ENCODE measurements around the gene APLF. TPM values are rescaled to one million over a fixed set of nuclear protein-coding genes. Genes with fewer than 3 reads are reported as not detected.

The APLF gene
- total RNA-seq, 1 donor, result 8.6 TPM

- peak; percentile 28 for DNase-seq (ENCODE audit: low read depth)
- H3K4me3 ChIP-seq (ENCODE audit: low read depth, low read length), result no peak overlapping the region
- TF ChIP-seq, protein P1, sequence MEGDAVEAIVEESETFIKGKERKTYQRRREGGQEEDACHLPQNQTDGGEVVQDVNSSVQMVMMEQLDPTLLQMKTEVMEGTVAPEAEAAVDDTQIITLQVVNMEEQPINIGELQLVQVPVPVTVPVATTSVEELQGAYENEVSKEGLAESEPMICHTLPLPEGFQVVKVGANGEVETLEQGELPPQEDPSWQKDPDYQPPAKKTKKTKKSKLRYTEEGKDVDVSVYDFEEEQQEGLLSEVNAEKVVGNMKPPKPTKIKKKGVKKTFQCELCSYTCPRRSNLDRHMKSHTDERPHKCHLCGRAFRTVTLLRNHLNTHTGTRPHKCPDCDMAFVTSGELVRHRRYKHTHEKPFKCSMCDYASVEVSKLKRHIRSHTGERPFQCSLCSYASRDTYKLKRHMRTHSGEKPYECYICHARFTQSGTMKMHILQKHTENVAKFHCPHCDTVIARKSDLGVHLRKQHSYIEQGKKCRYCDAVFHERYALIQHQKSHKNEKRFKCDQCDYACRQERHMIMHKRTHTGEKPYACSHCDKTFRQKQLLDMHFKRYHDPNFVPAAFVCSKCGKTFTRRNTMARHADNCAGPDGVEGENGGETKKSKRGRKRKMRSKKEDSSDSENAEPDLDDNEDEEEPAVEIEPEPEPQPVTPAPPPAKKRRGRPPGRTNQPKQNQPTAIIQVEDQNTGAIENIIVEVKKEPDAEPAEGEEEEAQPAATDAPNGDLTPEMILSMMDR (IDR thresholded peaks at IDR 0.05; ENCODE audit: insufficient read depth, low read depth, low read length), result no peak
These were observed 2.1 kb upstream of the APLF start for GRCh38 chr2:68465081-68465916.

GRCh38 chr2:68466361-68466777 lies 1.0 kb upstream of the APLF start:
- DNase-seq (ENCODE audit: low read depth), result peak; percentile 56
- TF ChIP-seq, protein P1 (IDR thresholded peaks at IDR 0.05; ENCODE audit: insufficient read depth, low read depth, low read length), result peak; percentile 10
- H3K4me3 ChIP-seq (ENCODE audit: low read depth, low read length), result peak overlapping the region; percentile 91

DNA sequence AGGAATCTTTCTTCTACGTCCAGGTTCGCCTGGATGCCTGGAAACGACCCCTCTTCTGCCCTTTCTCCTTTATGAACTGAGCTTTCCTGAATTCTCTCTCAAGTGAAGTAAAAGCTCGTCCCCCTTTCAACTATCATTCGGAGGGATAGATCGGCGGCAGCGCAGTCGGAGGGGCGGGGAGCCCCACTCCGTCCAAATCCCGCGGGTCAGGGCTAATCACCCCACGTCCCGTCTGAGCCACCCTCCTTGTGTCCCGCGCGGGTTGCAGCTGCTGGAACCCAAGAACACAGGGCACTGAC lies 658 bp upstream of the APLF start:
- no peak for DNase-seq (ENCODE audit: low read depth)
- TF ChIP-seq, protein P1 (IDR thresholded peaks at IDR 0.05; ENCODE audit: insufficient read depth, low read depth, low read length), result no peak
- peak overlapping the region; percentile 91 for H3K4me3 ChIP-seq (ENCODE audit: low read depth, low read length)

DNA sequence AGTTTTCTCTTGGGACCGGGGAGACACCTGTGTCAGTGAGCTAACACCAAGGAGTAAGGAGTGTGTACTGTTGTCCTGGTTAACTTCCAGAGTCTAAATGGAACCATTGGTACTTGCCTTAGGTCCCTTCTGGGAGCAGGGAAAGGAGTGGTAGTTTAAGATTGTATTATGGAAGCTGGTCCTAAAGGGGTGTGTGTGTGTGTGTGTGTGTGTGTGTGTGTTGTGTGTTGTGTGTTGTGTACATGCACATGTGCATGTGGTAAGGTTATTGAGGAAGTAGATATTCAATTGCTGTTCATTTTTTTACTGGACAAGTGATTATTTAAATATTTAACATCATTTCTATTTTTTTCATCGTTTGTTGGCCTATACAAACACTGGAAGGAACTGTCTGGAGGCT lies 1.4 kb downstream of the APLF start:
- DNase-seq (ENCODE audit: low read depth), result no peak
- H3K4me3 ChIP-seq (ENCODE audit: low read depth, low read length), result no peak overlapping the region
- TF ChIP-seq, protein P1 (IDR thresholded peaks at IDR 0.05; ENCODE audit: insufficient read depth, low read depth, low read length), result no peak

GRCh38 chr2:68469935-68470334 lies 2.5 kb downstream of the APLF start:
- no peak overlapping the region for H3K4me3 ChIP-seq (ENCODE audit: low read depth, low read length)
- TF ChIP-seq, protein P1 (IDR thresholded peaks at IDR 0.05; ENCODE audit: insufficient read depth, low read depth, low read length), result no peak
- DNase-seq (ENCODE audit: low read depth), result peak; percentile 4

- DNase-seq (ENCODE audit: low read depth), result no peak
These were observed 4.0 kb downstream of the APLF start for GRCh38 chr2:68471385-68471784.

More at GRCh38 chr2:68471385-68471784, 4.0 kb downstream of the APLF start:
- TF ChIP-seq, protein P1 (IDR thresholded peaks at IDR 0.05; ENCODE audit: insufficient read depth, low read depth, low read length), result no peak
- no peak overlapping the region for H3K4me3 ChIP-seq (ENCODE audit: low read depth, low read length)
